ENCODE results near the gene VPS33A.

Gene VPS33A

DNA sequence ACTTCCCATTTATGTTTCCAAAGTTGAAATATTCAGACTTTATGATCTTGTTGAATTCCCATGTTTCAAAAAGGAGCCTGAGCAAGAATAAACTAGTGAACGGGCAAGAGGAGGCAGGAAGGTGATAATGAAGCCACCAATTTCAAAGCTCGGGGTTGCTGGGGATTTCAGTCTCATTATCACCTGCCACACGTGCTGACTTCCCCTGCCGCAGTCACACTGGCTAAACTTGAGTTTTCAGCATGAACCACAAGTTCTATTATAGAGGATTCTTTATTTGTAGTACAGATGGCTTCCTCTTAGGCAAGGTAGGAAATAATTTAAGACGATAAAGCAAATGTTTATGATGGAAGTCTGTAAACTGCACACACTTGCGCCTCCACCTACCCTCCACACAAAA, 22.3 kb downstream of the VPS33A start:
- DNase-seq (ENCODE audit: low read depth): no peak
- TF ChIP-seq, protein P1, sequence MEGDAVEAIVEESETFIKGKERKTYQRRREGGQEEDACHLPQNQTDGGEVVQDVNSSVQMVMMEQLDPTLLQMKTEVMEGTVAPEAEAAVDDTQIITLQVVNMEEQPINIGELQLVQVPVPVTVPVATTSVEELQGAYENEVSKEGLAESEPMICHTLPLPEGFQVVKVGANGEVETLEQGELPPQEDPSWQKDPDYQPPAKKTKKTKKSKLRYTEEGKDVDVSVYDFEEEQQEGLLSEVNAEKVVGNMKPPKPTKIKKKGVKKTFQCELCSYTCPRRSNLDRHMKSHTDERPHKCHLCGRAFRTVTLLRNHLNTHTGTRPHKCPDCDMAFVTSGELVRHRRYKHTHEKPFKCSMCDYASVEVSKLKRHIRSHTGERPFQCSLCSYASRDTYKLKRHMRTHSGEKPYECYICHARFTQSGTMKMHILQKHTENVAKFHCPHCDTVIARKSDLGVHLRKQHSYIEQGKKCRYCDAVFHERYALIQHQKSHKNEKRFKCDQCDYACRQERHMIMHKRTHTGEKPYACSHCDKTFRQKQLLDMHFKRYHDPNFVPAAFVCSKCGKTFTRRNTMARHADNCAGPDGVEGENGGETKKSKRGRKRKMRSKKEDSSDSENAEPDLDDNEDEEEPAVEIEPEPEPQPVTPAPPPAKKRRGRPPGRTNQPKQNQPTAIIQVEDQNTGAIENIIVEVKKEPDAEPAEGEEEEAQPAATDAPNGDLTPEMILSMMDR (IDR thresholded peaks at IDR 0.05; ENCODE audit: control insufficient read depth, insufficient read depth, low read depth, low read length, missing control alignments): no peak

DNA sequence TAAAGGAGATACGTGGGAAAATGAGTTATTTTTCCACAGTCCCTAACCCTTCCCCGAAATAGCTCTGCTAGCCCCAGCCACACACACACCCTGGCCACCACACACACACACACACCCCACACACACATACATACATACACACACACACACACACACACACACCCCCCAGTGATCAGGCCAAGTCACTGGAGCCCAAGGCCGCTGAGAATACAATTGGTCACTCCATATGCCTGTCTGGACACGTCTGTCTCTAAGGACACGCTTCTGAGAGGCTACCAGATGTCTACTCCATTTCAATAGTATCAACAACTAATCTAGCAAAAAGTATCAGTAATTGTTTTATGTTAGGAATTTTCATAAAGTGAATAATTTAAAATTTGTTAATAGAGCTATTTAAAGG, 27.4 kb downstream of the VPS33A start:
- H3K4me3 ChIP-seq (ENCODE audit: control insufficient read depth, low read depth, low read length): no peak overlapping the region
- TF ChIP-seq, protein P1 (IDR thresholded peaks at IDR 0.05; ENCODE audit: control insufficient read depth, insufficient read depth, low read depth, low read length, missing control alignments): no peak
- no peak for DNase-seq (ENCODE audit: low read depth)

More for the DNA sequence above, 22.3 kb downstream of the VPS33A start:
- H3K4me3 ChIP-seq (ENCODE audit: control insufficient read depth, low read depth, low read length): no peak overlapping the region

DNA sequence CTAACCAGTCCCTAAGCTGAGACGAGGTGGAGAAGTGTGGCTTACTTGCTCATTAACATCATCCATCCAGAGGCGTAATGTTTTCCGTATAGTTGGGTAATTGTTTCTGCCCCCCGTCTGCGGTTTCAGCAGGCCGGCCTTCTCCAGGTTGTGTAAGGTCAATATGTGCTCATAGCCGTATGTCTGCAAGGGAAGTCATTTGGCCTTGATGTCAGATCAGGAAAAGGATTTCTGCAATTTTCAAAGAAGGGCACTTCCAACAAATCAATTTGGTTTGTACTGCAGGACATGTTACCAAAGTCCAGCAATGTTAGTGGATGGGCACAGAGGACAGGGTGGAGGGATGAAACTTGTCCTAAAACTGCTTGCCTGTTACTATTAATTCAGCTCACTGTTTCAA, 30.6 kb downstream of the VPS33A start:
- no peak overlapping the region for H3K4me3 ChIP-seq (ENCODE audit: control insufficient read depth, low read depth, low read length)
- TF ChIP-seq, protein P1 (IDR thresholded peaks at IDR 0.05; ENCODE audit: control insufficient read depth, insufficient read depth, low read depth, low read length, missing control alignments): no peak
- no peak for DNase-seq (ENCODE audit: low read depth)

DNA sequence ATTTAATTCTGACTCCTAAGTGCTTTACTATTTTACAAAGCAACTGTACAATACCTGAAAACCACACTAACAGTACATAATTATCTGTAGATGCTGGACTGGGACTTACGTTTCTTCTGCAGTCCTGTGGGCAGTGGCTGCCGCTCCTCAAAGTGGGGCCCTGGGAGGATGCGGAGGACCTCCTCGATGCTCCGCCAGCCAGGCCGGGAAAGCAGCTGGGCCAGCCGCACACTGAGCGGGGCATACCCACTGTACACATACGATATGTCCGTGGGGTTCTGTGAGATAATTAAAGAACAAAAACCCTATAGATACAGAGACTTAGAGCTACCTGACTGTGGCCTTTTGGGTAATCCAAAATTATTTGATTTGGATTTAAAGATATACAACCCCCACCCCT, 33.6 kb downstream of the VPS33A start:
- H3K4me3 ChIP-seq (ENCODE audit: control insufficient read depth, low read depth, low read length): no peak overlapping the region
- DNase-seq (ENCODE audit: low read depth): no peak
- TF ChIP-seq, protein P1 (IDR thresholded peaks at IDR 0.05; ENCODE audit: control insufficient read depth, insufficient read depth, low read depth, low read length, missing control alignments): no peak

DNA sequence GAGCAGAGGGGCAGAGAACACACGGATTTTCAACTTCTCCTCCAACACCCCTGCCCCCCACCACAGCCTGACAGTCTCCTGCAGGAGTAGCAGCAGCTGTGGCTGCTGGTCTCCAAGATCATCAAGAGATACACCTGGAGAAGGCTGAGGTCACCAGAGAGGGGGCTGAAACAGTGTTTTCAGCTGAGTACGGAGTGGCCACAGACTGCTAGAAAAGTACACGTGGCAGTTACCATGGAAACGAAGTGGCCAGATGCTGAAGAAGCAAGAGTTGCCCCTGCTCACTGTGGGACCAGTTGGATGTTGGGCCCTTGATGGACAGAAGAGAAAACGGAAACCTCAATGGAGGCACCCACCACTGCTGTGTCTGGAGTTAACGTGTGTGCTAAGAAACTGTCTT, 35.5 kb downstream of the VPS33A start:
- DNase-seq (ENCODE audit: low read depth): no peak
- H3K4me3 ChIP-seq (ENCODE audit: control insufficient read depth, low read depth, low read length): no peak overlapping the region
- TF ChIP-seq, protein P1 (IDR thresholded peaks at IDR 0.05; ENCODE audit: control insufficient read depth, insufficient read depth, low read depth, low read length, missing control alignments): no peak

DNA sequence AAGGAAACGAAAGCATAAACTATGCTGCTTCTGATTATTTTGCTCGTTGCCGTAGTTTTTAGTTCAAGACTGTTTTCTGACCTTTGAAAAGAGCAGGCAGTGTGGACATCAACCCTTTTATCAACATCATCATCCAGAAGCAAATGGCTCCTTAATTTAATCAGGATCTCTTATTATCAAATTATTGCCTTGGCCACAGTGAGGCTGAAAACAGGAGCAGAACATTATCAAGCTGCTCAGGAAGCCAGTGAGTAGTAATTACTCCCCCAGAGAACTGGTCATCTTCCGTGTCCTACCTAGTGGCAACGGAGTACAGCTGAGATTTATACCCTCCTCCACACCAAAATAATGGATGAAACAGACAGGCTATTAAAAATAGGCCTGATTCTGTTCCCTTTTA, 38.2 kb downstream of the VPS33A start:
- DNase-seq (ENCODE audit: low read depth): no peak
- H3K4me3 ChIP-seq (ENCODE audit: control insufficient read depth, low read depth, low read length): no peak overlapping the region
- TF ChIP-seq, protein P1 (IDR thresholded peaks at IDR 0.05; ENCODE audit: control insufficient read depth, insufficient read depth, low read depth, low read length, missing control alignments): no peak

DNA sequence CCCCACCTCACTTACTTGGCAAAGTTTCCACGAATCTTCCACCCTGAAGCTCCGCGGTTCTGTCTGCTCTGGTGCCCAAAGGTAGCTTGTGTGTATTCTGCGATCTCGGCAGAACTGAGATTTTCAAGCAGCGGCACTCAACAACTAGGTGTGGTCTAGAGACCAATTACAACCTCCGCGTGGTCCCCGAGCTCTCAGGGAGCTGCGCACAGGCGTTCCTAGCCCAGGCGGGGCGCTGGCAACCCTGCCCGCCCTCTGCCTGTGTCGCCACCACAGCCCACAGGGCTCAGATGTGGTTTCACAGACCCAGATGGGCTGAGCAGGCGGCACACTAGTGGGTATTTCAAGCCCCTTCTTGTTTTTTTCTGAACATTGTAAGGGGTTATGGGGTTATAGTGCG, 39.0 kb downstream of the VPS33A start:
- H3K4me3 ChIP-seq (ENCODE audit: control insufficient read depth, low read depth, low read length): no peak overlapping the region
- no peak for DNase-seq (ENCODE audit: low read depth)
- TF ChIP-seq, protein P1 (IDR thresholded peaks at IDR 0.05; ENCODE audit: control insufficient read depth, insufficient read depth, low read depth, low read length, missing control alignments): no peak

All from AG09309 (cell line).